ENCODE data around the gene SLC6A4. TPM values are rescaled to one million over a fixed set of nuclear protein-coding genes. Genes with fewer than 3 reads are reported as not detected.

The SLC6A4 gene
- total RNA-seq, 1 experiment from 2014 or later: 0.02 TPM

DNA sequence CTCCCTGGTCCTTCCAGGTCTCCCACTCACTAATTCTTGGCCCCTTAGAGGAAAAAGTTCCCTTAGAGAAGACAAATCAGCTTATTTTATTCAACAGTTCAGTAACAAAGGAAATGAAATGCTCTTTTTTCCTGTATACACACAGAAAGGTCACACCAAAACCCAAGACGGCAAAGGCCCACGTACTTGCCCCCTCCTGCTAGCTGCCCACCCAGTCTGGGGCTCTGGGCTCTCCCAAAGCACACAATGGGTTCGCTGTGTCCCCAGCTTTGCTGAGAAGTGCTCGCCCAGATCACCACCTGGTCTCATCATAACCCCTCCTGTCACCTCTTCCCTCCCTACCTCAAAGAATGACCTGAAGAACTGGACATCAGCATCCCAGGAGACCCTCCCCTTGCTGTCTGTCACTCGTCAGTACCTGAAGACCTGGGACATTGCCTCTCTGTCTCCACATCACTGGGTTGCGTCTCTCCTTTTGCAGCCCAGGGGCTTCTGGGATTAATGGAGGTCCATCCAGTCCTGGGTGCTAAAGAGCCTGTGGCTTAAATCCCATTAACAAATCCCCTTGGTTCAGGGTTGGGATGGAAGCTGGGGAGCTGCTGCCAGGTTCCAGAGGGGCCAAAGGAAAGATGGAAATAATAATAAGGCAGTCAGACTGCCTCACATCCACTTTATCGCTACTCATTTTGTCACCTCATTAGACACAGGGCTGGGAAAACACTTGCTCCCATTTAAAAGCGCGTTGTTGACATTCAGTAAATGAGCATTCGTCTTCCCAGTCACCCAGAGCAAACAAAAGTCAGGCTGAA, 3.3 kb downstream of the SLC6A4 start:
- Histone ChIP-seq H3K23ac (ENCODE audit: insufficient read length, low read depth, low read length) (no peak overlapping the region), H3K18ac (ENCODE audit: insufficient read length, low read depth, low read length) (no peak overlapping the region), H3K4me1 (ENCODE audit: insufficient read depth, low read length) (no peaks in the 10 kb centered on the region), H3K4ac (ENCODE audit: low read depth, low read length) (no peak overlapping the region), H3K4me2 (ENCODE audit: insufficient read depth, insufficient read length, low read length) (no peak overlapping the region), H3K79me2 (ENCODE audit: insufficient read depth, low read length) (no peaks in the 10 kb centered on the region), H3K9me3 (ENCODE audit: control insufficient read depth, low read depth, low read length) (no peaks in the 10 kb centered on the region), H3K23me2 (ENCODE audit: insufficient read length, low read depth, low read length, poor library complexity, severe bottlenecking) (peaks cover 5% of the 10 kb centered on the region), H3K14ac (ENCODE audit: insufficient read depth, low read length) (no peak overlapping the region), H3K27me3 (ENCODE audit: insufficient read depth, low read length) (peaks cover 28% of the 10 kb centered on the region; the same call in 1 of the 2 replicates), H3K79me1 (ENCODE audit: insufficient read depth, low read depth, low read length, poor library complexity, severe bottlenecking) (no peaks in the 10 kb centered on the region), H4K8ac (replicated peaks; ENCODE audit: insufficient read length, low read depth, low read length) (no peak overlapping the region), H4K5ac (ENCODE audit: insufficient read length, low read depth, low read length) (no peak overlapping the region), H3T11ph (ENCODE audit: low read length) (no peak overlapping the region), H2AFZ (ENCODE audit: low read length) (no peak overlapping the region), H2BK120ac (ENCODE audit: low read depth, low read length, poor library complexity, severe bottlenecking) (no peak overlapping the region), H3K9ac (ENCODE audit: extremely low read depth, insufficient read length, low read length) (no peak overlapping the region), H3K56ac (ENCODE audit: insufficient read length, low read depth, low read length) (no peak overlapping the region), H2BK12ac (ENCODE audit: insufficient read length, low read depth, low read length) (no peak overlapping the region), H2AK5ac (ENCODE audit: insufficient read length, low read length) (no peak overlapping the region), H2BK5ac (ENCODE audit: insufficient read length, low read length) (no peak overlapping the region), H2BK15ac (ENCODE audit: low read depth, low read length) (no peak overlapping the region), H2BK20ac (ENCODE audit: low read depth, low read length, poor library complexity, severe bottlenecking) (no peak overlapping the region), H4K91ac (ENCODE audit: insufficient read length, low read depth, low read length) (no peak overlapping the region), H4K20me1 (ENCODE audit: control insufficient read depth, insufficient read depth, insufficient read length) (no peaks in the 10 kb centered on the region), H3K27ac (ENCODE audit: insufficient read length, low read depth, low read length) (no peak overlapping the region)
- H3K4me3 Mint-ChIP-seq: no peak overlapping the region
- H3K4me1 Mint-ChIP-seq: peaks cover 5 to 8% of the 10 kb centered on the region in 2 experiments
- WGBS (ENCODE audit: extremely low coverage, insufficient read length, low lambda C conversion rate): no CpG with 5 or more reads among the region's 10 CpGs
- TF ChIP-seq, protein P1, sequence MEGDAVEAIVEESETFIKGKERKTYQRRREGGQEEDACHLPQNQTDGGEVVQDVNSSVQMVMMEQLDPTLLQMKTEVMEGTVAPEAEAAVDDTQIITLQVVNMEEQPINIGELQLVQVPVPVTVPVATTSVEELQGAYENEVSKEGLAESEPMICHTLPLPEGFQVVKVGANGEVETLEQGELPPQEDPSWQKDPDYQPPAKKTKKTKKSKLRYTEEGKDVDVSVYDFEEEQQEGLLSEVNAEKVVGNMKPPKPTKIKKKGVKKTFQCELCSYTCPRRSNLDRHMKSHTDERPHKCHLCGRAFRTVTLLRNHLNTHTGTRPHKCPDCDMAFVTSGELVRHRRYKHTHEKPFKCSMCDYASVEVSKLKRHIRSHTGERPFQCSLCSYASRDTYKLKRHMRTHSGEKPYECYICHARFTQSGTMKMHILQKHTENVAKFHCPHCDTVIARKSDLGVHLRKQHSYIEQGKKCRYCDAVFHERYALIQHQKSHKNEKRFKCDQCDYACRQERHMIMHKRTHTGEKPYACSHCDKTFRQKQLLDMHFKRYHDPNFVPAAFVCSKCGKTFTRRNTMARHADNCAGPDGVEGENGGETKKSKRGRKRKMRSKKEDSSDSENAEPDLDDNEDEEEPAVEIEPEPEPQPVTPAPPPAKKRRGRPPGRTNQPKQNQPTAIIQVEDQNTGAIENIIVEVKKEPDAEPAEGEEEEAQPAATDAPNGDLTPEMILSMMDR (conservative IDR thresholded peaks at IDR 0.05): no peak
- H3K36me3 Mint-ChIP-seq (ENCODE audit: insufficient read depth in 1 of 3, low read depth in 3 of 3): no peaks in the 10 kb centered on the region; a peak in 1 of 7 replicates
- no peak overlapping the region for H3K27ac Mint-ChIP-seq
- DNase-seq: no peak
- peaks cover 72% of the 10 kb centered on the region for H3K27me3 Mint-ChIP-seq (ENCODE audit: low read depth)
- no peaks in the 10 kb centered on the region; a peak in 1 of 5 replicates for H3K9me3 Mint-ChIP-seq

All from H9 (cell line).